Measurements from ENCODE around the gene DMRT1. TPM values are rescaled to one million over a fixed set of nuclear protein-coding genes. Genes with fewer than 3 reads are reported as not detected.
A peak's percentile ranks its signal among the peaks of the same experiment; 100 is the strongest.
"Not testable (repeated sequence)": the region's sequence is repeated elsewhere in the genome, so short reads cannot be mapped to it uniquely, and the experiment has no call there.

Gene DMRT1
- total RNA-seq, 1 donor from 2014 or later = not detected

DNA sequence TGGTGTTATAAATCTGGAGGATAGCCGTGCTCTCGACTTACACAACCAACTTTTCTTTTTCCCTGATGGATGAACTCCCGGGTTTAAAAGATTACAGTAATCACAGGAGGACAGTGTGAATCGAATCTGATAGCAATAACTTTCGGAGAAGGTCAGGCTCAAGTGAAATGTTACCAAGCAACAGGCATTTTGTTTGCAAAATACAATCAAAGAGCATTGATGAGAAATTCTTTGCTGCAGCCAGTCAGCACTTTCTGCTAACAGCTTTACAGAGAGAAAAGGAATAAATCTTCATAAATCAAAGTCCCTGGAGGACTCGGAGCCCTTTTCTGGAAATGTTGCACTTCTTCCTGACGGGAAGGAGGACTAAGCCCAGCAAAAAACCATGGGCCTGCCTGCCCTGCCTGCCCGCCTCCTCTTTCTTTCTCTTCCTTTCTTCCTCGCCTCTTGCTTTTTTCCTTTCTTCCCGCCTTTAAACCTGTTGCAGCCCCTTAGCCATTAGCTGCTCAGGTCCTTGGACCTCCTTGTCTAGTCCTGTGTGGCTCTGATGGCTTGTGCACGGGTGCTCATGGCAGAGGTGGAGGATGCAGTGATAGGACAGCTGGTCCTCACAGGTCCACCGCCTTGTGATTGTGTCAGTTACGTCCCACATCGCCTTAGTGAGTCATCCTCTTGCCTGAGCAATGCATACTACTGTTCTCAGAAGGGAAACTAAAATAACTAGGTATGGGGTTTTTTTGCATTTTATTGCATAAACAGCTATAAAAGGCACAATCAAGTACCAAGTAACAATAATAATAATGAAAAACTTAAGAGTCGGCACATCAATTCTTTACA is 141.1 kb downstream of the DMRT1 start:
- no peaks in the 10 kb centered on the region for H3K9me3 Mint-ChIP-seq (ENCODE audit: low read depth)
- no peak overlapping the region for H3K27ac Mint-ChIP-seq (ENCODE audit: unreplicated experiment)
- no peaks in the 10 kb centered on the region for H3K4me1 Mint-ChIP-seq (ENCODE audit: low read depth)

GRCh38 chr9:994005-994404 is 152.5 kb downstream of the DMRT1 start:
- H3K27me3 Mint-ChIP-seq (ENCODE audit: low read depth) = peaks cover 25% of the 10 kb centered on the region
- H3K9me3 Mint-ChIP-seq (ENCODE audit: low read depth) = no peaks in the 10 kb centered on the region
- H3K4me1 Mint-ChIP-seq (ENCODE audit: low read depth) = no peaks in the 10 kb centered on the region
- TF ChIP-seq CTCF (IDR thresholded peaks at IDR 0.05) = no peak
- no peak for DNase-seq (ENCODE audit: low spot score)
- no peak overlapping the region for H3K27ac Mint-ChIP-seq (ENCODE audit: unreplicated experiment)
- H3K36me3 Mint-ChIP-seq (ENCODE audit: low read depth) = no peaks in the 10 kb centered on the region
- H3K4me3 Mint-ChIP-seq (ENCODE audit: unreplicated experiment) = no peak overlapping the region

More for the DNA sequence above, 141.1 kb downstream of the DMRT1 start:
- Mint-ChIP-seq H3K4me3 (ENCODE audit: unreplicated experiment) (no peak overlapping the region), H3K36me3 (ENCODE audit: low read depth) (no peaks in the 10 kb centered on the region), H3K27me3 (ENCODE audit: low read depth) (peaks cover 73% of the 10 kb centered on the region)
- TF ChIP-seq CTCF (IDR thresholded peaks at IDR 0.05) = no peak
- DNase-seq (ENCODE audit: low spot score) = no peak

DNA sequence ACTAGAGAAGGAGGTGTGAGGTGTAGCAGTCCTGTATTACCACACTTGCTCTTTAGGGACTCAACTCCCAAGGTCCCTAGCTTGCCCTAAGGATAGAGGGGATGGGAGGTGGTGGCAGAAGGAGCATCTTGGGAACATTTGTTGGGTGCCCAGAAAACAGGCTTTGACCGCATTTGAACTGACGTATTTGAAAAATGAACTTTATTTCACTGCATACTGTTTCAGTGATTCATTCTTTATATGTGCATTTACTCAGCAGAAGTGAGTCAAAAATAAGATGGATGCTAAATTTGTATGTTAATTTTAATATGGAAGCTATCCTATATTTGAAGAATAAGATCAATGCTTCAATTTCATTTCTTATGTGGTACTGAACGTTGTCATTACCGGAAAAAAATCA is 153.7 kb downstream of the DMRT1 start:
- H3K4me3 Mint-ChIP-seq (ENCODE audit: unreplicated experiment) = no peak overlapping the region
- H3K27me3 Mint-ChIP-seq (ENCODE audit: low read depth) = peaks cover 19% of the 10 kb centered on the region
- no peak for DNase-seq (ENCODE audit: low spot score)
- H3K4me1 Mint-ChIP-seq (ENCODE audit: low read depth) = no peaks in the 10 kb centered on the region
- H3K27ac Mint-ChIP-seq (ENCODE audit: unreplicated experiment) = no peak overlapping the region
- TF ChIP-seq CTCF (IDR thresholded peaks at IDR 0.05) = no peak
- no peaks in the 10 kb centered on the region for H3K36me3 Mint-ChIP-seq (ENCODE audit: low read depth)
- H3K9me3 Mint-ChIP-seq (ENCODE audit: low read depth) = no peaks in the 10 kb centered on the region

- Mint-ChIP-seq H3K27me3 (ENCODE audit: low read depth) (peaks cover 17% of the 10 kb centered on the region), H3K4me3 (ENCODE audit: unreplicated experiment) (no peak overlapping the region), H3K4me1 (ENCODE audit: low read depth) (no peaks in the 10 kb centered on the region), H3K36me3 (ENCODE audit: low read depth) (no peaks in the 10 kb centered on the region), H3K9me3 (ENCODE audit: low read depth) (no peaks in the 10 kb centered on the region), H3K27ac (ENCODE audit: unreplicated experiment) (no peak overlapping the region)
- no peak for TF ChIP-seq CTCF (IDR thresholded peaks at IDR 0.05)
- no peak for DNase-seq (ENCODE audit: low spot score)
Observed at GRCh38 chr9:995781-996180, 154.3 kb downstream of the DMRT1 start.

DNA sequence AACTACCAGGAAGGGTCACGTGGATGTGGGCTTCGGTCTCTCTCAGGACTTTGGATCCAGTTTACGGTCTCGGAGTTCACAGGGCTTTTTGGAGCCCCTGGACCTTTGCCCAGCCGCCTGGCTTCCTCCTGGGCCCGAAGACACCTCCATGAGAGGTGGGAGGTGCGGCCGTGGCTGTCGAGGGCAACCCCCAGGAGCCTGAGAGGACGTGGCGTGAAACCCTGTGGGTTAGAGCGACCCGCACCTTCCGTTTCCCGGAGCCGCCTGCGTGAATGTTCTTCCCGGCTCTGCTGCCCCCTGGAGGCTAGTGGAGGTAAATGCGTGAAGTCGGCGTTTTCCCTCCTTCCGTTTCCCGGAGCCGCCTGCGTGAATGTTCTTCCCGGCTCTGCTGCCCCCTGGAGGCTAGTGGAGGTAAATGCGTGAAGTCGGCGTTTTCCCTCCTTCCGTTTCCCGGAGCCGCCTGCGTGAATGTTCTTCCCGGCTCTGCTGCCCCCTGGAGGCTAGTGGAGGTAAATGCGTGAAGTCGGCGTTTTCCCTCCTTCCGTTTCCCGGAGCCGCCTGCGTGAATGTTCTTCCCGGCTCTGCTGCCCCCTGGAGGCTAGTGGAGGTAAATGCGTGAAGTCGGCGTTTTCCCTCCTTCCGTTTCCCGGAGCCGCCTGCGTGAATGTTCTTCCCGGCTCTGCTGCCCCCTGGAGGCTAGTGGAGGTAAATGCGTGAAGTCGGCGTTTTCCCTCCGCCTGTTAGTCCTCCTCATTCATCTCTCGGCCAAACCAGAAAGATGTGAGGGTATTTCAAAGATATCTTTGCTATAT is 157.0 kb downstream of the DMRT1 start:
- H3K27ac Mint-ChIP-seq (ENCODE audit: unreplicated experiment); H3K4me3 Mint-ChIP-seq (ENCODE audit: unreplicated experiment); H3K36me3 Mint-ChIP-seq (ENCODE audit: low read depth): not testable (repeated sequence)

More for the DNA sequence above, 157.0 kb downstream of the DMRT1 start:
- H3K4me1 Mint-ChIP-seq (ENCODE audit: low read depth); H3K9me3 Mint-ChIP-seq (ENCODE audit: low read depth); DNase-seq (ENCODE audit: low spot score); H3K27me3 Mint-ChIP-seq (ENCODE audit: low read depth): not testable (repeated sequence)
- peak; percentile 74 for TF ChIP-seq CTCF (IDR thresholded peaks at IDR 0.05)
